ENCODE results near the gene SIPA1.

The SIPA1 gene

GRCh38 chr11:65592858-65593517 is 44.9 kb upstream of the SIPA1 start:
- no peak overlapping the region for H3K4me3 ChIP-seq (ENCODE audit: low read depth, low read length)
- no peak for TF ChIP-seq CTCF (IDR thresholded peaks at IDR 0.05; ENCODE audit: low read depth, low read length)

- H3K4me3 ChIP-seq (ENCODE audit: low read depth, low read length) = no peak overlapping the region
- TF ChIP-seq CTCF (IDR thresholded peaks at IDR 0.05; ENCODE audit: low read depth, low read length) = peak; percentile 55
Observed at GRCh38 chr11:65593518-65594414, 44.1 kb upstream of the SIPA1 start.

- no peak for TF ChIP-seq CTCF (IDR thresholded peaks at IDR 0.05; ENCODE audit: low read depth, low read length)
- H3K4me3 ChIP-seq (ENCODE audit: low read depth, low read length) = no peak overlapping the region
Observed at GRCh38 chr11:65595131-65595530, 42.8 kb upstream of the SIPA1 start.

- TF ChIP-seq CTCF (IDR thresholded peaks at IDR 0.05; ENCODE audit: low read depth, low read length) = no peak
- H3K4me3 ChIP-seq (ENCODE audit: low read depth, low read length) = no peak within 1 kb of the TSS
Observed at GRCh38 chr11:65595543-65596281, 42.2 kb upstream of the SIPA1 start, which contains the start of gene KCNK7. Gene KCNK7 (minus strand): TSS chr11:65595800. CDS start chr11:65595772, 28 bp downstream.

GRCh38 chr11:65596520-65596919 is 41.4 kb upstream of the SIPA1 start:
- no peak overlapping the region for H3K4me3 ChIP-seq (ENCODE audit: low read depth, low read length)
- TF ChIP-seq CTCF (IDR thresholded peaks at IDR 0.05; ENCODE audit: low read depth, low read length) = no peak

GRCh38 chr11:65598258-65598699 is 39.6 kb upstream of the SIPA1 start:
- TF ChIP-seq CTCF (IDR thresholded peaks at IDR 0.05; ENCODE audit: low read depth, low read length) = no peak
- no peak overlapping the region for H3K4me3 ChIP-seq (ENCODE audit: low read depth, low read length)

Measured in WI38 (cell line).